Aorta (tissue), 5 donors: ENCODE results near the gene DNAJC17. TPM values are rescaled to one million over a fixed set of nuclear protein-coding genes. Genes with fewer than 3 reads are reported as not detected.

Experiments used
- ATAC-seq: fragments of 200-7000 bp; cut with Tn5 transposase; one replicate; pipeline ENCODE4 v1.9.1; 2022; ENCODE audit warnings: moderate library complexity; ENCODE audit not compliant: low FRiP score
- DNase-seq, 2 donors: peaks; one replicate each; pipeline ENCODE4 v3.0.0-alpha.2; 2020
- H3K27ac ChIP-seq, 2 donors: one replicate each; pipeline ENCODE4 v1.5.1; 2013; ENCODE audit warnings: low read length in 2 of 2, mild to moderate bottlenecking in 2 of 2, moderate library complexity in 2 of 2, control low read depth in 1 of 2, inconsistent platforms in 1 of 2, low read depth in 1 of 2
- H3K27me3 ChIP-seq, 2 donors: one replicate each; pipeline ENCODE4 v1.6.1; 2013; ENCODE audit warnings: control low read depth in 1 of 2, low read length in 1 of 2, mild to moderate bottlenecking in 1 of 2, moderate library complexity in 1 of 2; ENCODE audit not compliant: insufficient read depth in 2 of 2, control insufficient read depth in 1 of 2
- H3K36me3 ChIP-seq, 2 donors: one replicate each; pipeline ENCODE4 v1.6.1; 2013; ENCODE audit warnings: control low read depth in 1 of 2, low read length in 1 of 2, mild to moderate bottlenecking in 1 of 2; ENCODE audit not compliant: insufficient read depth in 2 of 2, control insufficient read depth in 1 of 2
- H3K4me1 ChIP-seq, 2 donors: one replicate each; pipeline ENCODE4 v1.6.1; 2013; ENCODE audit warnings: low read length in 2 of 2, control low read depth in 1 of 2, mild to moderate bottlenecking in 1 of 2, moderate library complexity in 1 of 2; ENCODE audit not compliant: insufficient read depth in 2 of 2, control insufficient read depth in 1 of 2
- H3K4me3 ChIP-seq, 2 donors: one replicate each; pipeline ENCODE4 v1.5.1; 2013; ENCODE audit warnings: low read length in 2 of 2, control low read depth in 1 of 2, mild to moderate bottlenecking in 1 of 2
- H3K9me3 ChIP-seq: one replicate; pipeline ENCODE4 v1.6.1; 2013; ENCODE audit warnings: mild to moderate bottlenecking, low read length; ENCODE audit not compliant: control insufficient read depth
- WGBS, 2 donors: extraction: QIAGEN DNeasy Blood & Tissue Kit; methylation state at CpG; one replicate each; pipeline ENCODE4 v1.1.7; 2013; 5-methylcytosine and 5-hydroxymethylcytosine counted together
- intact Hi-C, 2 donors: fragments of 100-400 bp; cut with DNase I; formaldehyde crosslinking; loops; one replicate each; pipeline versions ENCODE4 v1.14.2 to v1.15.0; 2022
- polyA plus RNA-seq, 2 donors: library from polyadenylated mRNA; stranded (reverse); fragments of 200-250 nt; gene quantifications; one replicate each; pipeline ENCODE4 v1.2.3, GENCODE V29; 2013
- total RNA-seq, 2 donors: library from RNA; stranded (reverse); fragmentation: NEBNext Ultra II Directional; extraction: Animal tissue kit (Norgen Biotek cat#: 25700); gene quantifications; one replicate each; pipeline ENCODE4 v1.2.1, GENCODE V29; 2021
- donor health status: healthy with polysubstance abuse.
- donor health status: Bipolar disorder and iron deficiency.
- donor health status: DM: no; HTN: no; CAD: no.
- donor health status: DM: no; HTN: no; CAD: no.
- donor health status: DM: yes; HTN: yes; CAD: no.

The DNAJC17 gene
- total and polyA plus RNA-seq, 4 donors = 20.5 to 75.9 (median 32.0) TPM

DNA sequence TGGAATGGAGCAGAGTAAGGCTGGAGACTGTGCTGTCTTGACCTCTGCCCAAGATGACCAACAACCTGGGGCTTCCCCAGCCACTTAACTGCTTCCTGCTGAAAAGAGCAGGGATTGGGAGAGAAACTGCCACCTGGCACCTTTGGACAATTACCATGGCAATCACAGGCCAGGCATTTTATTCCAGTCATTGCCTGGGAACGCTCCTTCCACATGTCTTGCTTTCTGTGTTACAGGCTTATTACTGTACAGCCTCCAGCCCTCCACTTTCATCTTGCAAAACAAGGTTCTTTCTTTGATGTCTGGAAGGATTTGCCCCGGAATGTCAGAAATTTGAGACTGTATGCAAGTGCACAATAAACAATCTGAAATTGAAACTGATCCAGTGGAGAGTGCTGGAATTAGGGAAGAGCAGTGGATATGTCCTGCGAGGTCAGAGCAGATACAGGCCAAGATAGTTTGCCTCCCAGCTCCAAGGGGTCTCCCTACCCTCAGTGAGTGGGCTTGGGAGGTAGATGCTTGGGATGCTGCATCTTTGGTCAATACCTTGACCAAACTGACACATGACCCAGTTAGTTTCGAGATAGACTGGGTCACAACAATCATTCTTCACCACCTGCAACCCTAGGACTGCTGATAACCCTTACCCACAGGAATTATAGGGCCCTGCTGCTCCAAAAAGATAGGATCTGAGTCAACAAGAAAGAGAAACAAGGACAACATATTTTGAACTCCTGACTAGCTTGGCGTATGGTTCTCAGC lies 18.6 kb upstream of the DNAJC17 start:
- ATAC-seq (no peak), DNase-seq (peak in 1 of 2 donors; percentile 16)
- intact Hi-C loops = no loop called here
- Histone ChIP-seq H3K27ac (no peak overlapping the region), H3K4me3 (no peak overlapping the region), H3K36me3 (no peaks in the 10 kb centered on the region), H3K9me3 (no peaks in the 10 kb centered on the region), H3K4me1 (no peaks in the 10 kb centered on the region), H3K27me3 (no peaks in the 10 kb centered on the region)
- WGBS, 2 donors = 75% methylated on average over 5 of the region's 5 CpGs

DNA sequence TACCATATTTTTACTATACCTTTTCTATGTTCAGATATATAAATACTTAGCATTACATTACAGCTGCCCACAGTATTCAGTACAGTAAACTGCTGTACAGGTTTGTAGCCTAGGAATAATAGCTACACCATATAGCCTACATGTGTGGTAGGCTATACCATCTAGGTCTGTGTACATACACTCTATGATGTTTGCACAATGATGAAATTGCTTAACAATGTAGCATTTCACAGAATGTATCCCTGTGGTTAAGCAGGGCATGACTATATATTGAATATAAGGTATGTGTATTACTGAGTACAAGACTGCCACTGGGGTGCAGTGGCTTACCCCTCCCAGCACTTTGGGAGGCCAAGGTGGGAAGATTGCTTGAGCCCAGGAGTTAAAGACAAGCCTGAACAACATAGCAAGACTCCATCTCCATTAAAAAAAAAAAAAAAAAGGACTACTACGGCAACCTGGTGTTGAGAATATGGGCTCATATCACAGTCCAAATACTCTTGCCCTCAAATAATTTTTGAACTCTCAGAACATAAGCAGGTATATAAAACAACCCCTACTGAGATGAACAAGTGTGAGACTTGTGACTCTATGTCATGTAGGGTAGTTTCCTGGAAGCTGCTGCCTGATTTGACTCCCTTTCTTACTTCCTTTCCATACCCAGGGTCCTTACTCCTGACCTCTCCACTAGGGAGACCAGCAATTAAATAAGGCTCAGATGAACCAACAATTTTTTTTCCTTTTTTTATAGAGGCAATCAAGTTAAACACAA lies 16.5 kb upstream of the DNAJC17 start:
- Histone ChIP-seq H3K9me3 (no peaks in the 10 kb centered on the region), H3K27ac (no peak overlapping the region), H3K27me3 (no peaks in the 10 kb centered on the region), H3K4me1 (no peaks in the 10 kb centered on the region), H3K4me3 (no peak overlapping the region), H3K36me3 (no peaks in the 10 kb centered on the region)
- intact Hi-C loops = no loop called here
- WGBS, 2 donors = 85 to 86% methylated on average over 1 of the region's 1 CpG
- ATAC-seq (no peak), DNase-seq (no peak)

DNA sequence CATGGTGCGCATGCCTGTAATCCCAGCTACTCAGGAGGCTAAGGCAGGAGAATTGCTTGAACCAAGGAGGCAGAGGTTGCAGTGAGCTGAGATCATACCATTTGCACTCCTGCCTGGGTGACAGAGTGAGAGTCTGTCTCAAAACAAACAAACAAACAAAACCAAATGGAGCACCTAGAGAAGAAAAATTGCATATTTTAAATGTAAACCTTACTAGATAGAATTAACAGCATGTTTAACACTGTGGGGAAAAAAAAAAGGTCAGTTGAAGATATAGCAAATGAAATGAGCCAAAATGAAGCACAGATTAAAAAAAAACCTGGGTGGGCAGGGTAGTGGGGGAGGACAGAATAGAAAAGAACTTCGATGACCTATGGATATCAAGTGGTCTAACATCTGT lies 13.9 kb upstream of the DNAJC17 start:
- Histone ChIP-seq H3K9me3 (no peaks in the 10 kb centered on the region), H3K36me3 (no peaks in the 10 kb centered on the region), H3K4me1 (no peaks in the 10 kb centered on the region), H3K27me3 (no peaks in the 10 kb centered on the region), H3K4me3 (no peak overlapping the region), H3K27ac (no peak overlapping the region)
- ATAC-seq (no peak), DNase-seq (no peak)
- whole genome bisulfite sequencing, 2 donors = 91 to 92% methylated on average over 2 of the region's 2 CpGs
- intact Hi-C loops = no loop called here

DNA sequence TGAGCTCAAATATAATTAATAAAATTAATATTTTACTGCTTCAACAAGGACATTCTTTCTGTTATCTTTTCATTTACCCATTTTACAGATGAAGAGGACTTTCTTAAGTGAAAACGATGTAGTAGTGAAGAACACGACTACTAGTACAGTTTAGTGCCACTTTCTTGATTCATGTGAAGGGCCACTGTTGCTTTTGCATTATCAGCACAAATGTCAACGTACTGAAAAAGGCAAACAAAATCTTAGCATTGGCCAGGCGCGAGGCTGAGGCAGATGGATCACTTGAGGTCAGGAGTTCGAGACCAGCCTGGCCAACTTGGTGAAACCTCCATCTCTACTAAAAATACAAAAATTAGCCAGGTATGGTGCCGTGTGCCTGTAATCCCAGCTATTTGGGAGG lies 11.8 kb upstream of the DNAJC17 start:
- H3K36me3 ChIP-seq = no peaks in the 10 kb centered on the region
- H3K27ac ChIP-seq = no peak overlapping the region
- H3K27me3 ChIP-seq = no peaks in the 10 kb centered on the region
- no peak for DNase-seq
- WGBS, 2 donors = 39 to 49% methylated on average over 7 of the region's 7 CpGs
- no peaks in the 10 kb centered on the region for H3K9me3 ChIP-seq
- ATAC-seq = no peak
- intact Hi-C loops = no loop called here
- H3K4me3 ChIP-seq = no peak overlapping the region
- H3K4me1 ChIP-seq = no peaks in the 10 kb centered on the region

DNA sequence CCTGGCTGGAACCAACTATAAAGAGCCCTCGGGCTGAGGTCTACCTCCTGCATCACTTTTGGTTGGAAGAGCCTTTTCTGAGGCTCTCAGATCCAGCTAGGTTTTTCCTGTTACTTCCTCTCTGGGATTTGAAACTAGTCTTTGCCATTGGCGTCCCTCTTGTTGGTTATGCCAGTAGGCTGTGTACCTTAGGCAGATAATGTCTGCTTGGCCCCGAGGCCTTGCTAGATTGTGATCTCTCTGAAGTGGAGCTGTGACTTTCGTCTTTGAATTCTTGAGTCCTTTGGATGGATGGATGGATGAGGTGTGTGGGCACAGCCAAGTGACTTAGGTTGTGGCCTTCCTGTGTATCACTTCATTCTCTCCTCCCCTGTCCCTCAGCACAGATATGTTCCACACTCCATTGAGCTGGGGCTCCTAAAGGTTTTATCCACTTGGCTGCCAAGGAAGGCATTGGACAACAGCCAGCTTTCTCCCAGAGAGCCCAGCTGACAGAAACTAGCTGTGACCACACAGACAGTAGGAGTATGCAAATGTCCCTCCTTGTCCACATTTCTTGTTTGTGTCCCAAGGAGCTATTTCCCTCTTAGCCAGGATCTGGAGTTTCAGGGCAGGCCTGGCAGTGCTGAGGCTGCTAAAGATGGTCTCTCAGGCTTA lies 7.9 kb upstream of the DNAJC17 start:
- 78 to 86% methylated on average over 4 of the region's 4 CpGs for WGBS, 2 donors
- intact Hi-C loops = no loop called here
- peak in 1 of 2 donors; percentile 48 for DNase-seq
- no peaks in the 10 kb centered on the region for H3K9me3 ChIP-seq
- no peak for ATAC-seq
- H3K27me3 ChIP-seq = no peaks in the 10 kb centered on the region
- H3K4me3 ChIP-seq = no peak overlapping the region
- no peaks in the 10 kb centered on the region for H3K4me1 ChIP-seq
- no peak overlapping the region for H3K27ac ChIP-seq
- no peaks in the 10 kb centered on the region for H3K36me3 ChIP-seq

DNA sequence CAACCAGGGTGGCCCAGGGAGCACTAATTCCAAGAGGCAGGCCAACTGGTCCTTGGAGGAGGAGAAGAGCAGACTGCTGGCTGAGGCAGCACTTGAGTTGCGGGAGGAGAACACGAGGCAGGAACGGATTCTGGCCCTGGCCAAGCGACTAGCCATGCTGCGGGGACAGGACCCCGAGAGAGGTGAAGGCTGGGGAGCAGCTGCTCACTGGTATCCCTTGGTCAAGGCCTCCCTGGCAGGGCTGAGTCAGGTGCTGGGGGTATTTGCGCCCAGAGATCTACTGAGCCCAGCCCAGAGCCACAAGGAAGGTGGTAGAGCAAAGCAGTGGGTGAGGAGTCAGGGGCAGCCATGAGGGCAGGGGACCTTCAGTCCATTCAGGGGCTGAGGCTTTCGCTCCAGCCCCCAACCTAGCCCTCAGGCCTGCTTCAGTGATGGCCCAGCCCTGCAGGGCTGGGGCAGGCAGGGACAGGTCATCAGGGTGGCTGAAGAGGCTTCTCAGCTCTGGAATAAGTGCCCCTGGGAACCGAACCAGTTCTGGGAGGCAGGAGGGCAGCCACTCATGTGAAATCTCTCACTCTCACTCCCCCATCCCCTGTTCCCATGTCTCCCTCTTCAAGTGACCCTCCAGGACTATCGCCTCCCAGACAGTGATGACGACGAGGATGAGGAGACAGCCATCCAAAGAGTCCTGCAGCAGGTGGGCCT lies 5.6 kb upstream of the DNAJC17 start:
- H3K4me3 ChIP-seq = no peak overlapping the region
- peak in 1 of 2 donors; percentile 56 for DNase-seq
- H3K27ac ChIP-seq = no peak overlapping the region
- 95% methylated on average over 11 to 12 of the region's 12 CpGs for WGBS, 2 donors
- H3K36me3 ChIP-seq = no peaks in the 10 kb centered on the region
- no peaks in the 10 kb centered on the region for H3K9me3 ChIP-seq
- H3K4me1 ChIP-seq = no peaks in the 10 kb centered on the region
- intact Hi-C loops = no loop called here
- ATAC-seq = no peak
- H3K27me3 ChIP-seq = no peaks in the 10 kb centered on the region

DNA sequence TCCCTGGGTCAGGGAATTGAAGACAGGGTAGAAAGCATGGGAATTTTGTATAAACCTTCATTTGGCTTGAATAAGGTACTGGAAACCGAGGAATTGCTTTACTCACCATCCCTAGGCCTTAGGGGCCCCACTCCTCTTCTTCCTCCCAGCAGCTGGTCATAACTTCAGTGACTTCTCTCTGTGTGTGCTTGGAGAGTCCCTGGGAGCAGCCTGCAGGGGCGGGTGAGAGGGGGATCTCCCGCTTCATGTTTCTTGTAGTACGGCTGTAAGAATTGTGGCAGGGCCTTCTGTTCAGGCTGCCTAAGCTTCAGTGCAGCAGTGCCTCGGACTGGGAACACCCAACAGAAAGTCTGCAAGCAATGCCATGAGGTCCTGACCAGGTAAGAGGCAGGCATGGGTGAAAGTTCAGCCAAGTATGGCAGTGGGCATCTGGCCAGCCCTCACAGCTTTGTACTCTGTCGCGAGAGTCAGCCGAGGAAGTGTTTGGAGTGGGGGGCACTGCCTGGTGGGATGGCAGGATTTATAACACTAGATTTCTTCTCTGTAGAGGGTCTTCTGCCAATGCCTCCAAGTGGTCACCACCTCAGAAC lies 1.7 kb upstream of the DNAJC17 start:
- Histone ChIP-seq H3K27ac (no peak overlapping the region), H3K4me1 (no peaks in the 10 kb centered on the region), H3K36me3 (no peaks in the 10 kb centered on the region), H3K27me3 (no peaks in the 10 kb centered on the region), H3K9me3 (no peaks in the 10 kb centered on the region), H3K4me3 (no peak overlapping the region)
- 69 to 76% methylated on average over 8 of the region's 8 CpGs for WGBS, 2 donors
- intact Hi-C loops = loop anchor here (5.0 kb wide), 1 partner anchor 47 kb away; the partner anchor contains the start of gene GCHFR (in 2 of the 2)
- ATAC-seq = no peak
- DNase-seq = peak in 1 of 2 donors; percentile 59

DNA sequence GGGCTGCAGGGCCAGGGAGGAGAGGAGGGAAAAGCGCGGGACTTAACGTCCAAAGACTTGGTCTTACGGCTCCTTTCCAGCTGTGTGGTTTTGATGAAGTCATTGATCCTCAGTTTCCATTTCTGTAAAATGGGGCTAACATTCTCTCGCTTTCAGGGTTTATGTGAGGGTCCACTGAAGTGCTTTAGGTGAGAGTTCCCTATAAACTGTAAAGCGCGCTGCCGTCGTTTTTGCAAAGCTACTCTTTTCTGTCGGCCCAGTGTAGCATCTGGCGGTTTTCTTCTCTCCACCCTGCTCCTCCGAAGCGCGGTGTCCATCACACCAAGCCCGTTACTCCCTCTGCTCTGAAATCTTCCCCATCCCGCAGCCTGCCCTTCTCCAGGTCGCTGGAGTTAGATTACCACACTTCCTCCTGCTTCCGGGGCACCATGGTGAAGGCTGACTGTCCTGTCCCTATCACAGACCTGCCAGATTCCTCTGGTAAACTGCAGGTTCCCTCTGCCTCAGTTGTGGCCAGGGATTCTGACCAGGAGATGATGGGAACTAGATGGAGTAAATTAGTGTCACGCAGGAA lies 702 bp upstream of the DNAJC17 start:
- Histone ChIP-seq H3K4me1 (no peaks in the 10 kb centered on the region), H3K27me3 (no peaks in the 10 kb centered on the region), H3K9me3 (no peaks in the 10 kb centered on the region), H3K27ac (no peak overlapping the region), H3K36me3 (no peaks in the 10 kb centered on the region), H3K4me3 (peak overlapping the region; percentile 46 to 53)
- intact Hi-C loops = loop anchor here (5.0 kb wide), 1 partner anchor 46 kb away; the partner anchor contains the start of gene GCHFR (in 2 of the 2)
- peak in 1 of 2 donors; percentile 39 for DNase-seq
- ATAC-seq = no peak
- WGBS, 2 donors = 30 to 60% methylated on average over 19 of the region's 19 CpGs
